DMS114 treated with DMSO at 0.1 percent for 48 hours (cell line): ENCODE data around the gene C9orf78.
A peak's percentile ranks its signal among the peaks of the same experiment; 100 is the strongest.

Source experiments
- DNase-seq: peaks from one replicate; lab custom pipeline; 2025; ENCODE audit not compliant: unreplicated experiment; lab: John Stamatoyannopoulos, UW

C9orf78 gene, protein sequence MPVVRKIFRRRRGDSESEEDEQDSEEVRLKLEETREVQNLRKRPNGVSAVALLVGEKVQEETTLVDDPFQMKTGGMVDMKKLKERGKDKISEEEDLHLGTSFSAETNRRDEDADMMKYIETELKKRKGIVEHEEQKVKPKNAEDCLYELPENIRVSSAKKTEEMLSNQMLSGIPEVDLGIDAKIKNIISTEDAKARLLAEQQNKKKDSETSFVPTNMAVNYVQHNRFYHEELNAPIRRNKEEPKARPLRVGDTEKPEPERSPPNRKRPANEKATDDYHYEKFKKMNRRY

DNA sequence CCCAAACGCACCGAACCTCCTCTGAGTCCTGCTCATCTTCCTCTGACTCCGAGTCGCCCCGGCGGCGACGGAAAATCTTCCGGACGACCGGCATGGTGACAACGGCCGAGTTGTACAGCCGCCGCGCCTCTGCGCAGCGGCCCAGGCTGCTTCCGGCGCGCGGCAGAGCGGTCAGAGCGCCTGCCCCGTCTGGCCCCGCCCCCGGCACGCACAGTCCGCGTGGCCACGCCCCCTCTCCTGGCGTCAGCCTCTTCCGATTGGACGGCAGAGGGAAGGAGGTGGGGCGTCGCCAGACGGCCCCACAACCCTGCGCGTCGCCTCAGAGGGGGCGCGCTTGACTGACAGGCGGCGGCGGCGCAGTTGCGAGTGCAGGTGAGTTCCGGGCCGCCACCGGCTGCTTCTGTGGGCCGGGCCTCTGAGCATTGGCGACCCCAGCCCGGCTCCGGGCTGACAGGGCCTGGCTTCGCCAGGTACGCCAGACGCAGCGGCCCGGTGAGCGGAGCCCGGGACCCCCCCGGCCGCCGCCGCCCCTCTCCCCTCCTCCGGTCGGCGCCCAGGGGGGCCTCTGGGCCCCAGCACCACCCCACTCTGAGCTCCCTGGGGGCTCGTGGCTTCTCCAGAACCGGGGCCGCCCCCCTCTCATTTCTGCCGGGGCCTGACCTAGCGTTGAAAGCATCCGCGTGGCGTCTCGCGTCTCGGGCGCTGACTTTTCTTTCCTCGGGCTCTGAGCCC, at the start of gene C9orf78, which contains the start of gene USP20:
Gene C9orf78, minus strand, starts transcription at position 148 of the 732 bp plus-strand sequence. Its CDS starts 54 bp downstream, at position 94.
Gene USP20, plus strand, starts transcription at position 331 of the 732 bp plus-strand sequence. CDS start 17,098 bp downstream, outside the sequence.
- peak; percentile 82 for DNase-seq

DNA sequence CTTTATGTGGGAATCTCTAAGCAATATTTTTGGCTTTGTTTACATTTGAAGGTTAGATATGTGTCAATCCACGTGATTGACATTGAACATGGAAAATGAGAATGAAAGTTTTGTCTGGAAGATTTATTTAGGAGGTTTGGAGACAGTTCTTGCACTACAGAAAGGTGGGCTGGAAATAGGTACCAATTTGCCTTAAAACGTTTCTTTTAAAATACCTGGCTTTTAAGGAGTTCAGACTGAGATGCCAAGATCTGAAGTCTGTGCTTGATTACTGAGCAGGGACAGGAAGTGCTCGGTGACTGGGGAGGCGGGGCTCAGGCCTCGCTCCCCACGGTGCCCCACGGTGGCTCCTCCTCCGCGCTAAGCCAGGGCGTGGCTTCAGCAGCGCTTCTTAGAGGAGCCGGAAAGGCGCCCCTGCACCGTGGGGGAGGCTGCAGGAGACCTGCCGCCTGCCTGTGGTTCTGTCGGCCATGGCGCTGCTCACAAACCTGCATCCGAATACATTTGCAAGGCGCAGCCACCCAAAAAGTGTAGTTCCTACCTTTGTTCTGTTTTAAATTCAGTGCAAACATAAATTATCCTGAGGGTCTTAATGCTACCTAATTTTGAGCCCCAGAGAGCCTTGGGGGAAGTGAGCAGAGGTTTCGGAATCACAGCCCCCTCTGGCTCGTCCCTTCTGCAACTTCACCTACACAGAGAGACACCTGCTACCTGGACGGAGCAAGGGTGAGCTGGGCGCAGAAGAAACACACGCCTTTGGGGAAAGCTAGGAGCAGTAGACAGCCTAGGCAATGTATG, 49.3 kb upstream of the C9orf78 start:
- DNase-seq: no peak

DNA sequence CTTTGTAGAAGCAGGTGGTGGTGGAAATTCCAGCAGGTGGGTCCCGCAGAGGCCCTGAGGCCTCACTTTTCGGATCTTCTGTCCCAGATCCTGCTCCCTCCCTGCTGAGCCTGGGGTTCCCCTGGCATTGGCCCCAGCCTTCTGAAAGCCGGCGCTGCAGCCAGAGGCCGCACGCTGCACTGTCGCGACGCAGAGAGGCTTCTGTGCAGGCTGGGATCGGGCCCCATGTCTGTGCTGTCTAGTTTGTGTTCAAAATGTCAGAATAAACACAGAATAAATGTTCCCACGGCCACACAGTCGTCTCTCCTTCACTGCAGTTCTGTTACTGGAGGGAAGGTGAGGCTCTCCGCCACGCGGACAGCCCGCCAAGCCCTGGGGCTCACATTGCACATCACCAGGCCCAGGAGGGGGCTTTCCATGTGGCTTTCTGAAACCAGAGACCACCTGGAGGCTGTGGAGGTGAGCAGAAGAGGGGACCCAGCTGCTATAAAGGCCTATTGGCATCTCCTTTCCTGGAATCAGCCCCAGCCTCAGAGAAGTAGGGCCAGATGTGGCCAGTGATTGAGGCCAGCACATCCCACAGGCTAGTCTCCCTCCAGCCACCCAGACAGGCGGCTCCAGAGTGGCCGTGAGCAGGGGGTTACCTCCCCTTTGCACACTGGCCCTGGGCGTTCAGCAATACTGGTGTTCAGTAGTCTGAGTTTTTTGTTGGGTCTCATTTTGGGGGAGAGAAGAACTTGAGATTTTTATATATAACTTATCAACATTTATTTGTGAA, 46.7 kb upstream of the C9orf78 start:
- no peak for DNase-seq

DNA sequence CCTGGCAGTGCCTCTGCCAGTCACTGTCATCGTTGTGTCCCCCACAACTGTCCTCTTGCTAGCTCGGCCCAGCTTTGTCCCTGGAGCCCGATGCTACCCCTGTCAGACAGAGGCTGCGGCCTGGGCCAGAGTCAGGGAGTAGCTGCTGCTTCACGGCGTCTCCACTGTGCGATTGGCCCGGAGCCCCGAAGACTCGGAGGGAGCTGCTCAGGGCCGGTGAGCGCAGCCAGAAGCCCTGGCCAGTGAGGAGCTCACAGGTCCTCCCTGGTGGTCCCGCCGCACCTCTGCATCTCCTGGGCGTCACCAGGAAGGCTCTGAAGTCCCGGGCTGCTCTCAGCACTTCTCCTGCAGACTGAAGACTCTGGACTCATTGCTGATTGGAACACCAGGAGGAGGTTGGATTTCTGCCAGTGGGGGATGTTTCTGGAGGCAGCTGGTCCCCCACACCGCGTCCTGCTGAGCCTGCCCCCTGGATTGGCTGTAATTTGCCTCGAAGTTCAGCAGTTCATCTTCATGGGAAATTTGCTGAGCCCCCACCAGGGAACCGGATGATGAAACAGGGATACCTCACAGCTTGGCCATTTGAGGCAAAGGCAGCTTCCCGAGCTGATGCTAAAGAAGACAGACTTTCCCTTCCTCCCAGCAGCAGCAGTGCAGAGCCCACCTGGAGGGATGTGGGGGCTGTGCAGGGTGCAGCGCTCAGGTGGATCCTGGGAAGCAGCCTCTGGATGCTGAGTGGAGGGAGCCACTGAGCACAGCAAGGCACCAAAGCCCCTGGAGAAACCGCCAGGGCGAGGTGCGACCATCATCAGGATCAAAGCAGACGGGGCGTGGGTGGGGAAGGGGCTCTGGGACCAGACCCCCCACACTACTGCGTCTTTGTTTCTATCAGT, 45.8 kb upstream of the C9orf78 start:
- DNase-seq: no peak

DNA sequence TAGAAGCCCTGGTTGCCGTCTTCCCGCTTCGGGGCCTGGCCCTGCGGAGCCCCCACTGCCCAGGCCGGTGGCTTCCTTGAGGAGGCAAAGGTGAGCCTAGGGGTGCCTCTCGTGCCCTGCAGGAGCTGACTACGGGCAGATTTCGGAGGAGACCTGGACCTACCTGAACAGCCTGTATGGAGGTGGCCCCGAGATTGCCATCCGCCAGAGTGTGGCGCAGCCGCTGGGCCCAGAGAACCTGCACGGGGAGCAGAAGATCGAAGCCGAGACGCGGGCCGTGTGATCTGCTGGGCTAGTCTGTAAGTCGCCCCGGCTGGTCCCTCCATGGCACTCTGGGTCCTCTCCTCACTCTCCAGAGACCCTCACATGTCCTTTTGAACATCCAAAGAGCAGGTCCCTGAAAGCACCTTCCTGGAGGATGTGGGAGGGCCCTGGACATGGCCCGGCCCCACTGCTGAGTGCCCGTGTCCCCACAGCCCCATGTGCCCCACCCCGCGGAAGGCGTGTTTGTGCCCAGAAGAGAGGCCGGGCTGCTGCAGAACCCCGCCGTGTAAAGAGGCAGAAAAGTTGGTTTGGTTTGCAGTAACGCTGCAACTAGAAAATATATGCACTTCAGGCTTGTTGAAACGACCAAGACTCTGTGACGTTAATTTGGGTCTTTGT, 45.0 kb upstream of the C9orf78 start:
- no peak for DNase-seq

DNA sequence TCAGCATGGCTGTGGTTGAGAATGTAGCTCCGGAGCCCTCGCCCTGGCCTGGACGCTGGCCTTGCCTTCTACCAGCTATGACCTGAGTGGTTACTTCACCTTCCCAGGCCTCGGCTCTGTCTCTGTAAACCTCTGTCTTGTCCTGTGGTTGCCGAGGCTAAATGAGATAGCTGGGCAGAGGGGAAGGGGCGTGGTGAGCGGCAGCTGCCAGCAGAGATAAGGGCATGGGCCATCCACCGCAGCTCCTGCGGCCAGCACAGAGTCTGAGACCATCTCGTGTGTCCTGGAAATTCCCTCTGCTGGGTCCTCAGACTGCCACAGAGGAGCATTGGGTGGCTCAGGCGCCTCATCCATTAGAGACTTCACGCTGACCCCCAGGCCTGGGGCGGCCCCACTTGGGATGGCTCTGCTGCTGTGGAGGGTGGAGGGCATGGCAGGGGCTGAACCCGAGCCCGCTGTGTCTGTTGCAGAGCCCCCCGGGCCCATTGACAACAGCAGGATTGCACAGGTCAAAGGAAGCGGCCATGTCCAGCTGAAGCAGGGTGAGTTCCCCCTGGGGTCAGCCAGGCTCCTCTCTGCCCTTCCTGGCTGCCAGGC, 44.1 kb upstream of the C9orf78 start:
- DNase-seq: no peak

DNA sequence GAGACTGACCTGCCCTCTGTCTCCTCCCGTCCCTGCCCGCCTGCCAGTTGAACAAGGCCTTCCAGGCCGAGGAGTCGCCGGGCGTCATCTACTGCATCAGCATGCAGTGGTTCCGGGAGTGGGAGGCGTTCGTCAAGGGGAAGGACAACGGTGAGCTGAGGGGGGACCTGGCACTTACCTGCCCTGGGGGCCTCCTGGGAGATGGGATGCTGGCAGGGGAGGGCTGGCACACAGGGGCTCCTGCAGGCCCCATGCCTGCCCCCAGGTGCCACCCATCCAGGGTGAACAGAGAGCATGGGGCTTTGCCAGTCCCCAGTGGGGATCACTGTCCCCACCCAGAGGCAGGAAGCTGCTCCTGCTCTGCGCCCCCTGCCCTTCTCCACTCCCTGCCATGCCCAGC, 43.2 kb upstream of the C9orf78 start:
- no peak for DNase-seq

DNA sequence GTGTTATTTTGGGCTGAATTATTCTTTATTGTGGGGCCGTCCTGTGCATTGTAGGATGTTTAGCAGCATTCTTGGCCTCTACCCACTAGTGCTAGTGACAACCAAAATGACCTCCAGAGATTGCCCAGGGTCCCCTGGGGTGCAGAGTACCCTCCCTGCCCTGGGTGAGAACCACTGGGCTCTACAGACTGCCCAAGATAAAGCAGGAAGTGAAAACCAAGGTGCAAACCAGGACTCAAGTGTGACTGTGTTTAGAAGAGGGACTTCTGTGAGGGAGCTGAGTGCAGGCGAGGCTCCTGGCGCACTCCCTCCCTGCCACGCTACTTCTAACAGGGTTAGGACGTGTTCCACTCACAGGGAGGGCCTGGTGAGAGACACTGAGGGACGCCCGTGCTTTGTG, 41.7 kb upstream of the C9orf78 start:
- DNase-seq: no peak

DNA sequence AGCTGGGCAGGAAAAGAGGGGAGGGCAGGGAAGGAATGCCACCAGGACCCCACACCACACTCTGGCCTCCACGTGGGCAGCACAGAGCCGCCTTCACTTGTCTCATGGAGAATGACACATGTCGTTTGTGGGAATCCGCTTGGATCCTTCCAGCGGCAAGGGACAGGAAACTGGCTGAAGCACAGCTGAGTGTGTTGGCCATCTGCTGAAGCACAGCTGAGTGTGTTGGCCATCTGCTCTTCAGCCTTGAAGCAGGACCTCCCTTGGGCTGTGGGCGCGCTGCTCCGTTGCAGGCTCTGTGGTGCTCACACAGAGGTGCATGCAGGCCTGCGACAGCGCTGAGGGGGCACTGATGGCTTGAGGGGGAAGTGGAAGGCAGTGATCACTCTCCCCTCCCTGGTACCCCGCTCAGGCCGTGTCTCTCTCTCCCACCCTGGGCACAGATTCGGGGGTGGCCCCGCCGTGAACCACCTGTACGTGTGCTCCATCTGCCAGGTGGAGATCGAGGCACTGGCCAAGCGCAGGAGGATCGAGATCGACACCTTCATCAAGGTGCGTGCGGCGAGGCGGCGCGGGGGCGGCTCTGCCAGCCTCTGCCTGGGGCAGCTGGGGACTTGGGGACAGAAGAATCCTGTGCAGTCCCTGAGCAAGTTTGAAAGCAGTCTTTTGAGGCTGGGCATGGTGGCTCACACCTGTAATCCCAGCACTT, 40.8 kb upstream of the C9orf78 start:
- DNase-seq: no peak

DNA sequence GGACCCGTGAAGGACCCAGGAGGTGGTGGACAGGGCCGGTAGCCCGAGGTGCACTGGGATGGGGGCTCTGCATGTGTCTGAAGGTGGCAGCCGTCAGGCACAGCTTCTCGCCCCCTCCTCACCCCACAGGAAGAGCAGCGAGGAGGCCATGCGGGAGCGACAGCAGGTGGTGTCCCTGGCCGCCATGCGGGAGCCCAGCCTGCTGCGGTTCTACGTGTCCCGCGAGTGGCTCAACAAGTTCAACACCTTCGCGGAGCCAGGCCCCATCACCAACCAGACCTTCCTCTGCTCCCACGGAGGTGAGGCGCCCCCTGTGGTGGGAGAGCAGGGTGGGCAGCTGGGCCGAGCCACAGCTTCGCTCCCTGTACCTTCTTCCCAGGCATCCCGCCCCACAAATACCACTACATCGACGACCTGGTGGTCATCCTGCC, 40.1 kb upstream of the C9orf78 start:
- no peak for DNase-seq

DNA sequence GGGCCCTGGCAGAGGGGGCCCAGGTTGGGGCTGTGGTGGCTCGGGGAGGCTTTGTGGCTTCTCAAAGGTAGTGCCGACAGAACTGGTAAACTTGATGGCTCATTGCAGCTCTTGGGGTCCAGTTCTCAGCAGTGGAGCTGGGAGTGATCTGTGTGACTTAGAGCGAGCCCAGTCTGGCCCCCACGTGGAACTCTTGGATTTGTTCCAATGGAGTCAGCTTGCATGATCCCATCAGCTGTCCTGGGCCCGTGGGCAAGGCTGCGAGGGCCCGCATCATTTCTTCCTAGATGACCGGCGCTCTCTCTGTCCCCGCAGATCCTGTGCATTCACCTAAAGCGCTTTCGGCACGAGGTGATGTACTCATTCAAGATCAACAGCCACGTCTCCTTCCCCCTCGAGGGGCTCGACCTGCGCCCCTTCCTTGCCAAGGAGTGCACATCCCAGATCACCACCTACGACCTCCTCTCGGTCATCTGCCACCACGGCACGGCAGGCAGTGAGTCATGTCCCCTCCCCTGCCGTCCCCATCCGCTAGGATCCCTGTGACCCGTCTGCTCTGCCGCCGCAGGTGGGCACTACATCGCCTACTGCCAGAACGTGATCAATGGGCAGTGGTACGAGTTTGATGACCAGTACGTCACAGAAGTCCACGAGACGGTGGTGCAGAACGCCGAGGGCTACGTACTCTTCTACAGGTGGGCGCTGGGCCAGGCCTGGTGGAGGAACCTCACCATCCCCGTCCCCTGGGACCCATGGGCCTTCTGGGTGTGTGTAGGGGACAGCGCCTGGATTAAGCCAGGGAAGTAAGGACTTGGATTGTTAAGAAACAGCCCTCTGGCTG, 39.4 kb upstream of the C9orf78 start:
- DNase-seq: no peak

DNA sequence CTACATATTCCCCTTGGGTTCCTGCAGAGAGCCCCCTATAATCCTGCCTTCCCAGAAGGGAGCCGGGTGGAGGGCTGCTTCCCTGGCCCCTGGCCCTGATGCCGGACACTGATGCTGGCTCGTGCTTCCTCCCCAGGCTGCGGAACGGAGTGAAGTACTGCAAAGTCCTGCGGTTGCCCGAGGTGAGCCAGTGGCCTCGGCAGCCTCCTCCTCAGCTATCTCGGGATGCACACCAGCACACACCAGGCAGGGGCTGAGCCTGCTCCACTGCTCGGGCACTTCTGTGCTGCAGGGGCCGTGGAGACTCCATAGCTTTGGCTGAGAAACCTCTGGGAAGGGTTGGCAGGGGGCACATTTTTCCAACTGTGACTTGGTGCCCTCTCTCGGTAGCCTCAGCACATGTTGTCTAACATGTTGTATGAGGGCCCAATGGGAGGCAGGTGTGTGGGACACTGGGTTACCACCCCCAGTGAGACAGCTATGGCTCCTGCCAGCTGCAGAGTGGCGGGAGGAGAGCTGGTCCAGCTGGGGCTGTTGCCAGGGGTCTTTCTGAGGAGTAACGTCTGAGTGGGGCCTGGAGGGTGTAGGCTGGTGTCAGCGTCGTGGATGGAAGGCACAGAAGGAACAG, 38.6 kb upstream of the C9orf78 start:
- no peak for DNase-seq

DNA sequence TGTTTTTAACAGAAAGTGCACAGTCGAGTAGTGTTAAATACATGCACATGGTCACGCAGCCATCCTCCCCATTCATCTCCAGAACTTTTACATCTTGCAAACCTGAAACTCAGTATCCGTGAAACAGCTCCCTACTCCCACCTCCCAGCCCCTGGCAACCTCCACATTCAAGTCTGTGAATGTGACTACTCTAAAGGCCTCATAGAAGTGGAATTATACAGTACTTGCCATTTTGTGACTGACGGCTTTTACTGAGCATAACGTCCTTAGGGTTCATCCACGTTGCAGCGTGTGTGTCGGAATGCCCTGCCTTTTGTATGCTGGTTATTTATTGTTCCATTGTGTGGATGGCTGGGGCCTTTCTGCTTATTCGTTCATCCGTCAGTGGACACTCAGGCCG, 36.0 kb upstream of the C9orf78 start:
- no peak for DNase-seq

DNA sequence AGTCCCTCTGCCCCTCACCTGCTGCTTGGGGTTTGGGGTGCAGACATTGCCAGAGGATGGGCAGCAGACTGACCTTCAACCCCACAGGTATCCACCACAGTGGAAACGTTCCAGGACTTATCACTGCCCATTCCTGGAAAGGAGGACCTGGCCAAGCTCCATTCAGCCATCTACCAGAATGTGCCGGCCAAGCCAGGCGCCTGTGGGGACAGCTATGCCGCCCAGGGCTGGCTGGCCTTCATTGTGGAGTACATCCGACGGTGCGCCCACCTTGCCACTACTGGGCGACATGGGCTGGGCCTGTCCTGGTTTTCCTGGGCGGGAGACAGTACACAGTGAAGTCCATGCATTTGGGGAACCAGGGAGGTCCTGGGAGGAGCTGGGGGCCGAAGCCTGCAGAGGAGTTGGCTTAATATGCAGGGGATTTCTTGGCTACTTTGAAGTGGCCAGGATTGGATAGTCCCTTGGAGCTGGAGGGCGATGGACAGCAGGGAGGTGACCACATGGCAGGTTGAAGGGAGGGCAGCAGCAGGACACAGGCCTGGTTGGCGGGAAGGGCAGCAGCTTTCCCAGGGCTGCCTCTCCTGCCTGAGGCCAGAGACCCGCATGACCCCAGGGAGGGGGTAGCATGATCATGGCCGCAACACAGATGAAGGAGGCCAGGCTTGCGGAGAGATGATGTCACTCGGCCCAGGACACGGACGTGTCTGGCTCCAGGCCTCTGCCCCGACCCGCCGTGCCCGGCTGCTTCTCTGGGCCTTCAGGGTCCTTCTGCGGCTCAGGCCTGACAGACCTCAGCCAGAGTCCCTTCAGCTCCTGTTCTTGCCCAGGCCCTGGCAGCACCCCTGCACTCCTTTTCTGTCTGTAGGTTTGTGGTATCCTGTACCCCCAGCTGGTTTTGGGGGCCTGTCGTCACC, 34.8 kb upstream of the C9orf78 start:
- DNase-seq: no peak

DNA sequence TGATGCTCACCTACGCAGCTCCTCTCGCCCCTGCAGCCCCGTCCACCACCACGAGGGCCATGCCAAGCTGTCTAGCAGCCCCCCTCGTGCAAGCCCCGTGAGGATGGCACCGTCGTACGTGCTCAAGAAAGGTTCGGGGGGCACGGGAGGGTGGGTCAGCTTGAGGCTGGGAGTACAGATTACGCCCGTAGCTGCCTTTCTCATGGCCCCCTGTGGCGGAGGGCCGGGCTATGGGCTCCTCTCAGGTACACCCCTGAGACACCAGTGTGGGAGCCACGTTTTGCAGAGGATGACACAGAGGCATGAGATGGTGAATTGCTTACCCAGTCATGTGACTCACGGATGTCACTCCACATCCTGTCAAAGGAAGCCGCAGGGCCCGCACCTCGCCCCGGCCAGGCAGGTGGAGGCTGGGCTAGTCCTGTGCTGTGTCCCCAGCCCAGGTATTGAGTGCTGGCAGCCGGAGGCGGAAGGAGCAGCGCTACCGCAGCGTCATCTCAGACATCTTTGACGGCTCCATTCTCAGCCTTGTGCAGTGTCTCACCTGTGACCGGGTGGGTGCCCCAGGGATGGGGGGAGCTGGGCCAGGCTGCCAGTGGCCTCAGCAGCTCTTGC, 33.9 kb upstream of the C9orf78 start:
- DNase-seq: no peak
